HepG2 (cell line): ENCODE results near the gene HES1. TPM values are rescaled to one million over a fixed set of nuclear protein-coding genes. Genes with fewer than 3 reads are reported as not detected.
A peak's percentile ranks its signal among the peaks of the same experiment; 100 is the strongest.

Experiments used
- AGO2 ChIP-seq: fragments of 200-400 bp; formaldehyde crosslinking; optimal IDR thresholded peaks from 2 replicates; pipeline ENCODE3; 2017; ENCODE audit warnings: mild to moderate bottlenecking, low read depth, low read length, moderate library complexity
- CERS6 ChIP-seq: sonication (generic); formaldehyde crosslinking; IDR thresholded peaks from 2 replicates; pipeline ENCODE4 v1.5.0; 2020; ENCODE audit warnings: missing genetic modification reagents
- ELF1 ChIP-seq: sonication (generic); formaldehyde crosslinking; IDR thresholded peaks from 2 replicates; pipeline ENCODE4 v1.4.0; 2020; ENCODE audit warnings: missing genetic modification reagents
- GABPA ChIP-seq, 2 experiments: IDR thresholded peaks; 2 replicates each; pipeline ENCODE4 v1.6.1; 2011 to 2016; ENCODE audit warnings: low read depth in 2 of 2, low read length in 1 of 2, missing biosample characterization in 1 of 2, missing genetic modification characterization in 1 of 2
- JARID2 ChIP-seq: sonication (generic); formaldehyde crosslinking; IDR thresholded peaks from 2 replicates; pipeline ENCODE4 v1.8.1; 2023; ENCODE audit warnings: missing genetic modification reagents, inconsistent platforms; ENCODE audit not compliant: insufficient replicate concordance
- KLF13 ChIP-seq: sonication (generic); formaldehyde crosslinking; IDR thresholded peaks from 2 replicates; pipeline ENCODE4 v1.4.0; 2020; ENCODE audit warnings: mild to moderate bottlenecking, missing genetic modification reagents
- POLR2G ChIP-seq: fragments of 200-400 bp; formaldehyde crosslinking; IDR thresholded peaks from 2 replicates; pipeline ENCODE4 v1.6.1; 2018; ENCODE audit warnings: mild to moderate bottlenecking, low read depth, low read length, moderate library complexity
- TAF1 ChIP-seq: sonication (generic); formaldehyde crosslinking; IDR thresholded peaks from 2 replicates; pipeline ENCODE4 v1.4.0; 2020; ENCODE audit warnings: missing genetic modification reagents
- ZFP91 ChIP-seq: sonication (generic); formaldehyde crosslinking; IDR thresholded peaks from 2 replicates; pipeline ENCODE4 v1.9.0; 2022; ENCODE audit warnings: missing genetic modification reagents, mild to moderate bottlenecking, borderline replicate concordance
- ZMYM4 ChIP-seq: sonication (generic); formaldehyde crosslinking; IDR thresholded peaks from 2 replicates; pipeline ENCODE4 v1.8.1; 2023; ENCODE audit warnings: mild to moderate bottlenecking, missing genetic modification reagents
- ZNF235 ChIP-seq: sonication (generic); formaldehyde crosslinking; IDR thresholded peaks from 2 replicates; pipeline ENCODE4 v1.8.1; 2023; ENCODE audit warnings: mild to moderate bottlenecking, missing genetic modification reagents, borderline replicate concordance
- ZNF263 ChIP-seq: sonication (generic); formaldehyde crosslinking; IDR thresholded peaks from 2 replicates; pipeline ENCODE4 v1.4.0; 2020; ENCODE audit warnings: missing genetic modification reagents
- ZNF318 ChIP-seq: sonication (generic); formaldehyde crosslinking; IDR thresholded peaks from 2 replicates; pipeline ENCODE4 v1.4.0; 2020; ENCODE audit warnings: mild to moderate bottlenecking, missing genetic modification reagents
- ZNF549 ChIP-seq: sonication (generic); formaldehyde crosslinking; IDR thresholded peaks from 2 replicates; pipeline ENCODE4 v1.5.0; 2020; ENCODE audit warnings: missing genetic modification reagents
- ZNF724P ChIP-seq: sonication (generic); formaldehyde crosslinking; IDR thresholded peaks from 2 replicates; pipeline ENCODE4 v1.8.0; 2022; ENCODE audit warnings: missing genetic modification reagents, borderline replicate concordance
- polyA plus RNA-seq, 8 experiments: library from polyadenylated mRNA; depleted of rRNA in 3 of 8; stranded (reverse) in 7 of 8; unstranded in 1 of 8; fragments of >200 nt; fragmentation: Illumina TruSeq in 4 of 8; extraction: Trizol in 4 of 8; gene quantifications; 2 replicates each; pipeline versions ENCODE4 v1.2.1 to v1.2.3, GENCODE V29; 2011 to 2016; ENCODE audit warnings: low read depth in 4 of 8, missing spikeins in 1 of 8, mixed read lengths in 1 of 8; ENCODE audit not compliant: insufficient read depth in 1 of 8
- total RNA-seq, 5 experiments: library from RNA; depleted of rRNA; stranded (reverse); fragments of >200 nt; fragmentation: Illumina TruSeq; extraction: Trizol; gene quantifications; 2 replicates each; pipeline ENCODE4 v1.2.3, GENCODE V29; 2016; ENCODE audit warnings: low read depth in 1 of 5

The HES1 gene
- total and polyA plus RNA-seq, 2 of the 13 experiments (the other 11 are each of a cell fraction or from before 2014, with no cell fraction given) = 15.4 to 19.8 TPM

GRCh38 chr3:194135806-194136518 is at the start of gene HES1 (continued):
- TF ChIP-seq ZNF318 (no peak), CERS6 (no peak), POLR2G (peak; percentile 99), ELF1 (peak; percentile 46), JARID2 (CRISPR knock-in tag) (no peak), KLF13 (CRISPR knock-in tag) (no peak), TAF1 (CRISPR knock-in tag) (peak; percentile 96), ZNF724P (CRISPR knock-in tag) (no peak), ZNF263 (CRISPR knock-in tag) (peak; percentile 84), AGO2 (no peak), ZFP91 (no peak; the same call in 1 of the 2 replicates), ZNF549 (CRISPR knock-in tag) (no peak), ZNF235 (CRISPR knock-in tag) (no peak), ZMYM4 (CRISPR knock-in tag) (peak; percentile 83), GABPA (IDR thresholded peaks at IDR 0.05; ENCODE audit: low read depth, low read length) (no peak), GABPA (CRISPR knock-in tag; IDR thresholded peaks at IDR 0.05; ENCODE audit: low read depth) (peak; percentile 47; the same call in 1 of the 2 replicates)
